Left lung (tissue), 10 donors: ENCODE results near the gene AKT3. TPM values are rescaled to one million over a fixed set of nuclear protein-coding genes. Genes with fewer than 3 reads are reported as not detected.
A peak's percentile ranks its signal among the peaks of the same experiment; 100 is the strongest.

Experiments
- ATAC-seq: fragments of 200-7000 bp; cut with Tn5 transposase; one replicate; pipeline ENCODE4 v1.9.1; 2020; ENCODE audit warnings: moderate library complexity
- DNase-seq, 4 donors: peaks; one replicate each; pipeline ENCODE4 v3.0.0-alpha.2; 2013 to 2020
- H3K27ac ChIP-seq, 2 donors: fragments of 200-600 bp; sonication (generic) in 1 of 2; one replicate each; pipeline versions ENCODE4 v1.5.0 to v1.8.0; 2020 to 2021
- H3K27me3 ChIP-seq, 2 donors: fragments of 200-600 bp; sonication (generic) in 1 of 2; one replicate each; pipeline versions ENCODE4 v1.5.0 to v1.8.0; 2020 to 2021
- H3K36me3 ChIP-seq, 2 donors: fragments of 200-600 bp; sonication (generic) in 1 of 2; one replicate each; pipeline versions ENCODE4 v1.5.0 to v1.8.0; 2020 to 2021
- H3K4me1 ChIP-seq, 2 donors: fragments of 200-600 bp; one replicate each; pipeline ENCODE4 v1.8.0; 2021
- H3K4me3 ChIP-seq, 2 donors: fragments of 200-600 bp; sonication (generic) in 1 of 2; one replicate each; pipeline versions ENCODE4 v1.5.0 to v1.8.0; 2020 to 2021; ENCODE audit warnings: mild to moderate bottlenecking in 1 of 2
- H3K9me3 ChIP-seq, 2 donors: fragments of 200-600 bp; sonication (generic) in 1 of 2; one replicate each; pipeline versions ENCODE4 v1.5.0 to v1.8.0; 2020 to 2021
- CTCF ChIP-seq, 2 donors: fragments of 200-600 bp; sonication (generic) in 1 of 2; IDR thresholded peaks; one replicate each; pipeline versions ENCODE4 v1.5.0 to v1.8.0; 2021; ENCODE audit warnings: antibody characterized with exemption in 2 of 2
- intact Hi-C, 2 donors: fragments of 100-400 bp; cut with DNase I; formaldehyde crosslinking; loops; one replicate each; pipeline versions ENCODE4 v1.11.2 to v1.14.2; 2022
- polyA plus RNA-seq, 6 donors: library from polyadenylated mRNA; unstranded; fragments of 120-200 nt; gene quantifications; one replicate each; pipeline ENCODE4 v1.2.1, GENCODE V29; 2013; ENCODE audit not compliant: insufficient read length in 6 of 6
- total RNA-seq, 2 donors: library from RNA; stranded (reverse); fragmentation: NEBNext Ultra II Directional; extraction: Animal tissue kit (Norgen Biotek cat#: 25700); gene quantifications; one replicate each; pipeline ENCODE4 v1.2.1, GENCODE V29; 2021
- donor health status: DM: no; HTN: yes; CAD: no.
- donor health status: DM: no; HTN: no; CAD: no.

AKT3 gene
- total and polyA plus RNA-seq, 8 donors, result 24.1 to 44.9 (median 29.4) TPM

- Histone ChIP-seq H3K27ac (no peak overlapping the region), H3K36me3 (no peaks in the 10 kb centered on the region), H3K4me1 (no peaks in the 10 kb centered on the region), H3K9me3 (no peaks in the 10 kb centered on the region), H3K4me3 (no peak overlapping the region), H3K27me3 (no peaks in the 10 kb centered on the region)
- intact Hi-C loops, result no loop called here
- ATAC-seq (no peak), DNase-seq (no peak)
- TF ChIP-seq CTCF (IDR thresholded peaks at IDR 0.05), result no peak
Measured at GRCh38 chr1:243553090-243553489, 297.0 kb downstream of the AKT3 start.

- no peak for TF ChIP-seq CTCF (IDR thresholded peaks at IDR 0.05)
- intact Hi-C loops, result no loop called here
- no peaks in the 10 kb centered on the region for H3K36me3 ChIP-seq
Measured at GRCh38 chr1:243550276-243550675, 299.8 kb downstream of the AKT3 start.

GRCh38 chr1:243549791-243550190 is 300.3 kb downstream of the AKT3 start:
- H3K4me1 ChIP-seq, result no peaks in the 10 kb centered on the region
- H3K27me3 ChIP-seq, result no peaks in the 10 kb centered on the region
- H3K4me3 ChIP-seq, result no peak overlapping the region
- ATAC-seq (no peak), DNase-seq (no peak)
- no peak overlapping the region for H3K27ac ChIP-seq
- H3K36me3 ChIP-seq, result no peaks in the 10 kb centered on the region
- no peak for TF ChIP-seq CTCF (IDR thresholded peaks at IDR 0.05)
- intact Hi-C loops, result no loop called here
- H3K9me3 ChIP-seq, result no peaks in the 10 kb centered on the region

More at GRCh38 chr1:243550276-243550675, 299.8 kb downstream of the AKT3 start:
- no peak overlapping the region for H3K27ac ChIP-seq
- no peaks in the 10 kb centered on the region for H3K4me1 ChIP-seq
- no peak overlapping the region for H3K4me3 ChIP-seq
- ATAC-seq (no peak), DNase-seq (no peak)
- no peaks in the 10 kb centered on the region for H3K27me3 ChIP-seq
- no peaks in the 10 kb centered on the region for H3K9me3 ChIP-seq

GRCh38 chr1:243549108-243549507 is 300.9 kb downstream of the AKT3 start:
- intact Hi-C loops, result no loop called here

GRCh38 chr1:243548516-243548915 is 301.5 kb downstream of the AKT3 start:
- Histone ChIP-seq H3K9me3 (no peaks in the 10 kb centered on the region), H3K27ac (no peak overlapping the region), H3K4me1 (no peaks in the 10 kb centered on the region), H3K27me3 (no peaks in the 10 kb centered on the region), H3K4me3 (no peak overlapping the region), H3K36me3 (no peaks in the 10 kb centered on the region)
- no peak for TF ChIP-seq CTCF (IDR thresholded peaks at IDR 0.05)
- intact Hi-C loops, result no loop called here
- DNase-seq, result no peak
- ATAC-seq, result no peak

More at GRCh38 chr1:243549108-243549507, 300.9 kb downstream of the AKT3 start:
- H3K9me3 ChIP-seq, result no peaks in the 10 kb centered on the region
- no peak for TF ChIP-seq CTCF (IDR thresholded peaks at IDR 0.05)
- DNase-seq, result no peak
- no peaks in the 10 kb centered on the region for H3K4me1 ChIP-seq
- no peak overlapping the region for H3K4me3 ChIP-seq
- no peak overlapping the region for H3K27ac ChIP-seq
- no peaks in the 10 kb centered on the region for H3K36me3 ChIP-seq
- ATAC-seq, result peak; percentile 25
- H3K27me3 ChIP-seq, result no peaks in the 10 kb centered on the region
